Measurements from ENCODE around the gene MAL.

DNA sequence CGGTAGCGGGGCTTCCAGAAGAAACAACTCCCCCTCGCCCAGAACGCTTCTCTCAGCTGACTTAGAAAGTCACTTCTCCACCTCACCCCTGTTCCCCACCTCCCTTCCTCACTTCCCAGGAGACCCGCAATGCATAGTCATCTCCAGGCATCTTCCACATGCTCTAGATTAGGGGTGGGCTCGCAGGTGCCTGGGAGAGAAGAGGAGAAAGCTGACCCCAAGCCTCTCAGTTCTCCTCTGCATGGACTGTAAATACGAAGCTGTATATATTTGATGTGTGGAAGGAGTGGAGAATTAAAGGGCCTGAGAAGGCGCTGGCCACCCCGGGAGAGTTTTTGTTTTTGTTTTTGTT lies 1.8 kb downstream of the MAL start:
- TF ChIP-seq, protein P1, sequence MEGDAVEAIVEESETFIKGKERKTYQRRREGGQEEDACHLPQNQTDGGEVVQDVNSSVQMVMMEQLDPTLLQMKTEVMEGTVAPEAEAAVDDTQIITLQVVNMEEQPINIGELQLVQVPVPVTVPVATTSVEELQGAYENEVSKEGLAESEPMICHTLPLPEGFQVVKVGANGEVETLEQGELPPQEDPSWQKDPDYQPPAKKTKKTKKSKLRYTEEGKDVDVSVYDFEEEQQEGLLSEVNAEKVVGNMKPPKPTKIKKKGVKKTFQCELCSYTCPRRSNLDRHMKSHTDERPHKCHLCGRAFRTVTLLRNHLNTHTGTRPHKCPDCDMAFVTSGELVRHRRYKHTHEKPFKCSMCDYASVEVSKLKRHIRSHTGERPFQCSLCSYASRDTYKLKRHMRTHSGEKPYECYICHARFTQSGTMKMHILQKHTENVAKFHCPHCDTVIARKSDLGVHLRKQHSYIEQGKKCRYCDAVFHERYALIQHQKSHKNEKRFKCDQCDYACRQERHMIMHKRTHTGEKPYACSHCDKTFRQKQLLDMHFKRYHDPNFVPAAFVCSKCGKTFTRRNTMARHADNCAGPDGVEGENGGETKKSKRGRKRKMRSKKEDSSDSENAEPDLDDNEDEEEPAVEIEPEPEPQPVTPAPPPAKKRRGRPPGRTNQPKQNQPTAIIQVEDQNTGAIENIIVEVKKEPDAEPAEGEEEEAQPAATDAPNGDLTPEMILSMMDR (IDR thresholded peaks at IDR 0.05) = no peak
- TF ChIP-seq USF2 (IDR thresholded peaks at IDR 0.05; ENCODE audit: borderline replicate concordance, low read depth, low read length) (no peak), SMC3 (IDR thresholded peaks at IDR 0.05; ENCODE audit: low read depth, low read length) (no peak), REST (IDR thresholded peaks at IDR 0.05; ENCODE audit: low read depth, low read length) (no peak), MXI1 (IDR thresholded peaks at IDR 0.05; ENCODE audit: low read depth, low read length) (no peak), POLR2AphosphoS5 (IDR thresholded peaks at IDR 0.05; ENCODE audit: low read depth, low read length) (no peak), EZH2phosphoT487 (IDR thresholded peaks at IDR 0.05; ENCODE audit: borderline replicate concordance, low read depth) (no peak)
- TF ChIP-seq, protein P2, sequence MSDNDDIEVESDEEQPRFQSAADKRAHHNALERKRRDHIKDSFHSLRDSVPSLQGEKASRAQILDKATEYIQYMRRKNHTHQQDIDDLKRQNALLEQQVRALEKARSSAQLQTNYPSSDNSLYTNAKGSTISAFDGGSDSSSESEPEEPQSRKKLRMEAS (IDR thresholded peaks at IDR 0.05; ENCODE audit: low read depth) = no peak

Measured in SK-N-SH (cell line).